Gastrocnemius medialis (tissue), 4 donors: Measurements from ENCODE around the gene LAMC3.

Experiments used
- CTCF ChIP-seq, 5 experiments: fragments of 450-650 bp in 3 of 5; fragments of 200-600 bp in 2 of 5; sonication (generic) in 2 of 5; IDR thresholded peaks in 4 of 5; conservative IDR thresholded peaks in 1 of 5; 1 replicate in 4 of 5; 2 replicates in 1 of 5; pipeline ENCODE4 v1.5.1; 2016 to 2019; ENCODE audit warnings: antibody characterized with exemption in 5 of 5, mild to moderate bottlenecking in 3 of 5, moderate library complexity in 3 of 5
- POLR2A ChIP-seq, 2 donors: fragments of 450-650 bp; IDR thresholded peaks; one replicate each; pipeline ENCODE4 v1.6.1; 2017; ENCODE audit warnings: antibody characterized with exemption in 2 of 2, mild to moderate bottlenecking in 2 of 2, moderate library complexity in 2 of 2

- no peak for TF ChIP-seq CTCF (IDR thresholded peaks at IDR 0.05 in 4 of 5, conservative IDR thresholded peaks at IDR 0.05 in 1 of 5)
- TF ChIP-seq POLR2A (IDR thresholded peaks at IDR 0.05) = no peak
Measured at GRCh38 chr9:130977811-130978221, 31.2 kb upstream of the LAMC3 start.
